HG03064 (cell line): ENCODE data around the gene NTM.

Experiments
- ATAC-seq: cut with Tn5 transposase; IDR thresholded peaks from one replicate; pipeline ENCODE4 v1.9.1; 2021; ENCODE audit warnings: low read depth; ENCODE audit not compliant: unreplicated experiment

Gene NTM

DNA sequence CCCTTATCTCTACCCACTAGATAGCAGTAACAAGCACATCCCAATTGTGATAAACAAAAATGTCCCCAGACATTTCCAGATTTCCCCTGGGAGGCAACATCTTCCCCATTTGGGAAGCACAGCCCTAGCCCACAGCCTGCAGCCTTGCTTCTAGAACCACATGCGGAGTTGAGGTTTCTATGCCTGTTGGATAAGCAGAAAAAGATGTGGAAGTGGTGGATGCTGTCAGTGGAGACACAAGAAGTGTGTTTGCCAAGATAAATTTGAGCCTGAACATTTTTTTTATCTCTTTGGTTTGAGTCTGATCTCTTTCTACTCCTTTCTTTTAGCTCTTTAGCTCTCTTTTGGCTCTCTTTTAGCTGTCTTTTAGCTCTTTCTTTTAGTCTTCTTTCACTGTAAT, 884.5 kb downstream of the NTM start:
- ATAC-seq: no peak

DNA sequence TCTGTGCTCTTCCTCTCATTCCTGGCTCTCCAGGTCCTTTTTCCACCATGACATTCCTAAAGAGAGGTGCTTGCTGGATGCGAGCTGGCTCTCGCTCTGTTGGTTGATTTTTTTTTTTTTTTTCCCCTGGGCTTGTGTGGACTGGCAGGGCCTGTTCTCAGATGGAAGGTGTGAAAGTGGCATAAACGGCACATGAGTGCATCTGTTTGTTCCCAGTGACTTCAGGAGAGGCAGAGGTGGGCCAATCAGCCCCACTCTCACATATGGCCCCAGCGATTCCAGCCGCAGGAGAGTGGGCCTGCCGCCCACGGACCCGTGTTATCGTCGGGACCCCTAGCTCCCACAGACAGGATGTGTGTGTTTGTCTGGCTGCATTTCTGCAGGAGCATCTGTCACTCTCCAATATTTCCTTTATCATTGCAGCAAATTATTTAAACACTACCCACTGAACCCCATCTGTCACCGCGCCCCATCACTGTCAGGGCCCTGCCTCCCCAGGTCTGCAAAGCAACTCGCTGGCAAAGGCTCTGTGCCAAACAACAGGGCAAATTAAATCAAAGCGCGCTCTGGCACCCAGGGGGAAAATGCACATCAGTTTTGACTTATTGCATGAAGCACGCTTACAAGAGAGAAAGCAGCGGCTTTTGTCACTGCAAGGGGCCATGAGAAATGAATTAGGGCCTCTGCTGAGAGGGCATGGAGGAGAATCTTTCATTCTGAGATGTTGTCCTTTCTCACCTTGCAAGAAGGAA, 886.3 kb downstream of the NTM start:
- ATAC-seq: no peak

DNA sequence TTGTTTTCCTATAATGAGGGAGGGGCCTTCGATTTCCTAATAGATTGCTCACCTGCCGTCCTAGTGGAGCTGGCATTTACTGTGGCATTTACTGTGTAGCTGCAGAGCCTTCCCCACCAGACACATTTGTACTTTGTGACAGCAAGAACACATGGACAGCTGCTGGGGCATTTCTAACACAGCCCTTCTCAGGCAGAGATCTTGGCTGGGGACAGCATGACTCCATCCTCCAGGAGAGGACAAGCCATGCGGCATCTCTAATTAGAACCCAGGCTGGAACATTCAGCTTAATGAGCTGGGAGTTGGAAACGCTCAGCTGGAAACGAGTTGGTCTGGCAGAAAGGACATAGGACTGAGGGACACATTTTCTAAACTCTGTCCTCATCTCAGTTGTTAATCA, 887.5 kb downstream of the NTM start:
- ATAC-seq: no peak

DNA sequence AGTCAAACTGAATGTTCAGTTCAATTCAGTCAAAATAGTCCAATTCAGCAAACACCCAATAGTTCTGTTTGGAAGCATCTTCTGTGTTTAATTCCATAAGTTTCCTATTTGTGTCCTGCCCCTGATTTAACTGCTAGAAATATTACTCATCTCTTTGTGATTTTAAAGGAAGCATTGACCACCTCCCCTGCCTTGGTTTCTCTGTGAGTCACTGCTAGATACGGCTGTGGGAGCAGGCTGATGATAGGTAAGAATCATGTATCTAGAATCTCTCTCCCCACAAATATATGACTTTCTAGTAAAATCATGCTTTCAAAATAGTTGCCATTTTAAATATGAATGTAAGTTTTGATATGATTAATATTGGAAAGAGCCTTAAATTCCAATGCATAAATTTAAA, 888.5 kb downstream of the NTM start:
- no peak for ATAC-seq

DNA sequence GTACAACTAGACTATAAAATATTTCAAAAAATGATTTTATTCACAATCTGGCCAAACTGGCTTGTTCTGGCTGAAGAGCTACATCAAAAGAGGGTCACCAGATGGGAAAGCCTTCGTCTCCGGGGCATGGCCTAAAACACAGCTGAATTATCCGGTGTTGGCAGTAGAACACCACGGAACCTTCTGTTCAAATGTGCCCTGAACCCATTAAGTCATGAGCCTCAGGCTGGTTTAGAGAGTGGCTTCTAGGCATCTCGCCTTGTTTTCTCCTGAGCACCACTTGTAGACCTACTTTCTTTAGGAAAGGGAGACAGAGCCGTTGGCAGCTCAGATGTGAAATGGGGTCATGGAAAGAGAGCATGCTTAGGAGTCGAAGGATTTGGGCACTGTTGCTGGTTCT, 890.2 kb downstream of the NTM start:
- ATAC-seq: no peak

DNA sequence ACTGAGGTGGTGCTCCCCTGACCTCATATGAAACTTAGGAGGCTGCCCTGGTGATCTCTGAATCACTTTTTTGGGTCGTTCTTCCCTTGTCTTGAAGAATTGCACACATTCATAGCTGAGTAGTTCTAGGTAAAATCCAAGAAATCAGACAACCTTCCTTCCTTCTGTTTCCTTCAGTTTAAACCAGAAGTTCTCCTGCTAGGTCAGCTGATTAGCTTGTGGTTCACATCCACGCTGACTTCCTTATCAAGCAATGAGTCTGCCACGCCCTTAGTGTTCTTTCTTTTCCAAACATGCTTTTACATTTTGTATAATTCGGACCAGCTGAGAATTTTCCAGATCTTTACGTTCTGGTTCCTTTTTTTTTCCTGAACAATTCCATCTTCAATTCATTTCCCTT, 892.8 kb downstream of the NTM start:
- no peak for ATAC-seq

DNA sequence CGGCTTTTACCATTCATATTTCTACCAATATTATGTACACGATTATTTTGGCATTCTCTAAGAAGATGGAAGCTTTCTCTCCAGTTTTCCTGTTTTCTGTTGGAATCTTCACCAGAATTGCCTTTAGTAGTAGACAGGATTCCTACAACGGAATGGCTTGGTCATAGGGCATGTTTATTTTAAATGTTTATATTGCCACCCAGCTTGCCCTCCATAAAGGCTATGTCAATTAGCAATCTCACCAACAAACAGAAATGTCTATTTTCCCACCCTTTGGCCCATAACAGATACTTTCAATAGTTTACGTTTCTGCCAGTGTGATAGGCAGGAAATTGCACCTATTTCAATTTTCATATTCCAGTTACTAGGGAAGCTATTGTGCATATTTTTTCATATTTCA, 893.5 kb downstream of the NTM start:
- ATAC-seq: no peak

DNA sequence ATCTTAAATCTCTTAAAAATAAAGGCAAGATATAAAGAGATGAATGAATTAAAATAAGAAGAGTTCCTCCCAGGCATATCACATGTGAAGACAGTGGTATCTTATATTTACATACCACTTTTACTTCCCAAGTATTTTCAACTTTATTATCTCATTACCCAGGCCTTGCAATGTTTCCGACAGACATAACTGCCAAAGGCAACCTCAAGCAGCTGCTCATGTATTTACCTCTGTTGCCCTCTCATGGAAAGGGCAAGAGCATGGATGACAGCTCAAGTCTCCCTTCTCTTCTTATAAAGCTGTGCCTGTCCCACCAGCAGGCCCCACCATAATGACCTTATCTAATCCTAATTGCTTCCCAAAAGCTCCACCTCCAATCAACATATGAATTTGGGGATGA, 894.2 kb downstream of the NTM start:
- ATAC-seq: no peak

DNA sequence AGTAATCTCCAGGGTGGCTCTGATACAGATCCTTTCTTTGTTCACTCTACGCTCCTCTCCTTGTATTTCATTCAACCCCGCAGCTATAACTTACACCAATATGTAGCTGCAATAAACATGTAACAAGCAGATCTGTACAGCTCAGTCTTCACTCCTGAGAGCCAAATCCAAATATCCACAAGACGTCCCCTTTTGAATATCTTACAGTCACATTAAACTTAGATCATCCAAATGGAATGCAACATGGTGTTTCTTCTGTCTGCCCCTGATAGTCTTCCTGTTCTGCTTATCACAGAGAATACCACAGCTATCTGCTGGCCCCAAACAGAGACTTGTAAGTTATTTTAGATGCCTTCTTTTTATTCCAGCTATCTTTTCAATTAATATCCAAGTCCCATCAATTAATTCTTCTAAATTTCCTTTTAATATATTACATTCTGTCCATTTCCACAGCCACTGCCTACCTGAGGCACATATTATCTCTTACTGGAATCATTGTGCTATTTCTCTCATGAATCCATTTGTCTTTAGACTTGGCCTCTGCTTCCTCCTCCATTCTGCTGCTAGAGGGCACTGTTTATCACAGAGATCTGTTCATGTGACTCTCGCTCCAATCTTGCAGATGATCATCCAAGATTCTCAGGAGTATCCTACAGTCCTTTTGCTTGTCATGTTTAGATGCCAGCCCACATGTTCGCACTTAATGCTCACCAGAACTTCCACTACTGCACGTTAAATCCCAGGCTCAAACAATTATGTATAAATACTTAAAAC, 908.6 kb downstream of the NTM start:
- no peak for ATAC-seq

DNA sequence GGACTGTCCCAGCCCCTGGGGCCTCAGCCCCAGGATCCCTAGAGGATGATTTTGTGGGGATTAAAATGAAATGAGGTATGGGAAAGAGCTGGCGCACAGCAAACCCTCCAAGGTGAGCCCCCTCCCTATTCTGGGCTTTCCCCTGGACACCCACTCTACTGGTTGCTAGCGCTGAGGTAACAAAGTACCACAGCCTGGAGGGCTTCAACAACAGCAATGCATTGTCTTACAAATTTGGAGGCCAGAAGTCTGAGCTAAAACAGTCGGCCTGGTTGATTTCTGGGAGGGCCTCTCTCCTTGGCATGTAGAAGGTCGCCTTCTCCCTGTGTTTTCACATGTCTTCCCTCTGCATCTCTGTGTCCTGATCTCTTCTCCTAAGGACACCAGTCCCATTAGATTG, 913.6 kb downstream of the NTM start:
- ATAC-seq: no peak

DNA sequence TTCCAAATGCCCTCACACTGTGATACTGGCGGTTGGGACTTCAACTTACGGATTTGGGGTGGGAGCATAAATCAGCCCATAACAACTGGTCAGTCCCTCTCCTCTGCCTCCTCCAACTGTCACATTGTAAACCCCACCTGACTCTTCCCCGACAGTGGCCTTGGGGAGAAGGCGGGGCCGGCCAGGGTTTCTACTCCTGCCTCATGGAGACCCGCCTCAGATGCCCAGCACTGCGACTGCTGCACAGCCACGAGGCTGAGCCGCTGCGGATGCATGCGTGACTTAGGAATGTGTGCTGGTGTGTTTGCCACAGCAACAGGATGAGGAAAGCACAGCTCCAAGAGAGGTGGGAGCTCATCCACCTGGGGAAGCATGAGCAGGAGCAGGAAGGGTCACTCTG, 914.2 kb downstream of the NTM start:
- no peak for ATAC-seq

DNA sequence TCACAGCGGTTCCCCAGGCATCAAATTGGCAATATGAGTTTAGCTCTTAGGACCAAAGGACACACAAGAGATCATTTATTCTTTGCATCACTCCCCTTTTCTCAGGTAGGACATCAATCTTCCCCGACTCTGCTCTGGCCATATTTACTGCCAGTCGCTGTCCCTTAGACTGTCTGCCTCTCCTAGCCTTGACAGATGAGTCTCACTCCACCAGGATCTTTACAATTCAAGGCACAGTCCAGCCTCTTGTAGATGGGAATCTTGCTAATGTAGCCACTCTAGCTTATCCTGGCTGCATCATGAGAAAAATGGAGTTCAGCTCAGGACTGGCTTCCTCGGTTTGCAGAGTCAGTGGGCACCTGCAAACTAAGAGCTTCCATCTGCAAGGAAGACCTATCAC, 915.2 kb downstream of the NTM start:
- ATAC-seq: no peak

DNA sequence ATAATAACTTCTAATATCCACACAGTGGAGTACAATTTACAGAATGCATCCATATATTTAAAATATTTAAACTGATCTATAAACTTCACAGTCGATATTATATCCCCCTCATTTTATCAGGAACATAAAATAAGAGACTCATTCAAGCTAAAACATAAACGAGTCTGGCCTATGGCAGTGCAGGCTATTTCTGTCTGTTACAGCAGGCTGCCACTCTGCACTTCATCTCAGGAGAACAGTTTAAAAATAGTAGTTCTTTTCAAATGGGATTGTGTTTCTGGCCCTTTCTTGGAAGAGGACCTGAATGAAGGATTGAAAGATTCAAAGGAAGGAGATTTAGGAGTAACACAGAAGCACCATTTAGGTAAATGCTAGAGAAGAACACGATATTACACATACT, 915.7 kb downstream of the NTM start:
- no peak for ATAC-seq

DNA sequence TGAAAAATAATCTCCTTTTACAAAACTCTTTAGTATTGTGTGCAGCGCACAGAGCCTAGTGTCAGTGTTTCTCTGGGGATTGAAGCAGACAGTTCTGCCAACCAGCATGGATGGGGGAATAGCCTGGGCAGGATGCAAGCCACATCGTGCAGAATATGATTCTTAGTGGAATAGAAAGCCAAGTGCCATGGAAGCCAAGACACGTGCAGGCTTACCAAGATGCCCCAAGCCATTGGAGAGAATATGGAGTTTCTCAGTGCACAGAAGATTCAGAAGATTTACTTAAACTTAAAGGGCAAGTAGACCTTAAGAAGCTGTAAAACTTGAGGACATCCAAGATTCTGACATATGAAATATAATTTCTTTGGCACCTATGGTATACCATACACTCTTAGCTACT, 917.6 kb downstream of the NTM start:
- ATAC-seq: no peak

DNA sequence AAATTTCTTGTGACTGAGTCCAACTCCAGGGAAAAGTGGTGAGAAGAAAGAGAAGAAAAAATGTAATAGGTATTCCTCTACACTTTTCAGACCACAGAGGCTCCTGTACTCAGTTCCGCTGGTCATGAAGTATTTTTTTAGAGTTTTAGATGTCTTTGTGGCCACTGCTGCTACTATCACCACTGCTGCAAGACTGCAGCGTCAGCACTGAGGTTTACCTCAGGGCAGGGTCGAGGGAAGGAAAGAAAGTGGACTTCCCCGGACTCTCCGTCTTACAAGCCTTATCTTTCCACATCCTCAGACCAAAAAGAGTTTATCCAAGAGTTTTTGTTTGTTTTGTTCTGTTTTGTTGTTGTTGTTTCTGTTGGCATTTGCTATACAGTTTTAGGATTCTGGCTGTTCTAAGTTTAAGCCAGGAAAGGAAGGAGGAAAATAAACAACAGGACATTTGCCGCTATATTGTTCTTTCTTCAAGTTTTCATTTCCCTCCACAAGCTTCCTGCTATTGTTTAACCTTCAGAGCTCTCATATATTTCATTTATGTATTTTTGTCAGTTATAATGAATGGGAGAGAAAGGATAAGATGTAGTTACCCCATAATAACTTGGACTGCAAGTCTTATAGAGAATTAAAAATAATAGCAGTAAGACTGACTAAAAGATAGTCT, 919.3 kb downstream of the NTM start:
- ATAC-seq: no peak

DNA sequence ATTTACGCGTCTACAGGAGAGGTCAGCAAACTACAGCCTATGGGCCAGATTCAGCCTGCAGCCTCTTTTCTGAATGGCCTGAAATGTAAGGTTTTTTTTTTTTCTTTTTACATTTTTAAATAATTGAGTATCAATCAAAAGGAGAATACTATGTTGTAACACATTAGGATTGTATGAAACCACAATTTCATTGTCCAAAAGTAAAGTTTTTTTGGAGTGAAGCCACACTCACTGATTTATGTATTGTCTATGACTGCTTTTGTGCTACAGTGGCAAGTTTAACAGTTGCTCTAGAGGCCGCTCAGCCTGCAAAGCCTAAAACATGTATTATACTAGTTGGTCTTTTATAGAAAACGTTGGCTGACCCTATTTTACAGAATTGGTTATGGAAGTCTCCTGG, 923.2 kb downstream of the NTM start:
- ATAC-seq: no peak

DNA sequence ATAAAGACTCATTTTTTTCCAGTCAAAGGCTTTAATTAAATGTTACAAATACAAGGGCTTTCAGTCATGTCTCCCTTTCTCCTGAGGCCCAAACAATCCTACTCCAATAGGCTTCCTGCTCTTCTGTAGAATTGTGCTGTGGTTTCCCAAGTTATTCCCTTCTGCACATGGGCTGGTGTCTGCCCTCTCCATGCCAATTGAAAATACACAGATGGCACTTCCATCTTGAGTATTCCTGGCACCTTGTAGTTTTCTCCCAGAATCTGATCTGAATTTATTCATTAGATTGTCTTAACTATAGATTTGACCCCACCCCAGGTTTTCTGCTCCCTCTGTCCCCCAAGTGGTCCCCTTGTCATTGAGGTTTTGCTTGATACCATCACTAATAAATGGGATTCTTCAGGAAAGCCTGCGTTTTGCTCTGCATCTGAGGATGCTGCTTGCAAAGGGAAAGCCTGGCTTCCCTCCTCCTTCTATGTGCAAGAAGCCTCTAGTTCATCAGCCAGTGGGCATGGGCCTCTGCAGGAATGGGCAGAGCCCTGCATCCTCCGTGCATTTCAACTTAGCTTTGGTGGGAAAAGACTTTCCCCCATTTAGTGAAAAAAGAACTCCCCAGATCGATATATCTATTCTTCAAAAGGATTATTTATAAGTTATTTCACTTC, 926.7 kb downstream of the NTM start:
- ATAC-seq: no peak

DNA sequence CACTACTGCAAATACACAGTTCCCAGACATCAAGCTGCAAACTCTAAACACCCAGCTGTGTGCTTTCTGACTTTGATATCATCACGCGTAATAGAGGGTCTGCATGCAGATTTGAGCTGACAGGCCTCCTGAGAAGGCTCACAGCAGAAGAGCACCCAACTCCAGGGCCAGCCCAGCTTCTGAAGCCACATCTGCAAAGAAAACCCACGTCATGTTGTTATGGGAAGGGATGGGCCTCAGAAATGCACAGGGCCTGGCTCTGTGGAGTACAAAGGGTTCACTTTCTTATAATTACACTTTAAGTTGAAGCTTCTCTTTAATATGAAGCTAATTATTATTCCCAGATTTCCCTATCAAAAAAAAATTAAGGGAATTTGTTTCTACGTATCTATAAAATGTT, 927.9 kb downstream of the NTM start:
- ATAC-seq: no peak

DNA sequence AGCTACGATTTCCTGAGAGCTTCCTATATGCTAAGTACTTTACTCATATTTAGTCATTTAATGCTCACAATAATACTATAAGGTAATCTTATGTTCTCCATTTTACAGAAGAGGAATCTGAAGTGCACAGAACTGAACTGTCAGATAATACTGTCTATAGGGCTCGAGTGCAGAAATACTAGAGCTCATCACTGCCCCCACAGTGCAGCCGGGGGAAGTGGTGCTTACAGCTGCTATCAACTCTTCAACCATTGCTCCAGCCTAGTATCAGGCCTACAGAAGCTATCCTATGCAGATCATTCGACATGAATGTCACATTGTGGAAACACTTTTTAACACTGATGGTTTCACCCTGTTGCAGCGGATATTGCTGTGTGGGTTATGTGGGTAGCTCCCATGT, 929.9 kb downstream of the NTM start:
- ATAC-seq: no peak

DNA sequence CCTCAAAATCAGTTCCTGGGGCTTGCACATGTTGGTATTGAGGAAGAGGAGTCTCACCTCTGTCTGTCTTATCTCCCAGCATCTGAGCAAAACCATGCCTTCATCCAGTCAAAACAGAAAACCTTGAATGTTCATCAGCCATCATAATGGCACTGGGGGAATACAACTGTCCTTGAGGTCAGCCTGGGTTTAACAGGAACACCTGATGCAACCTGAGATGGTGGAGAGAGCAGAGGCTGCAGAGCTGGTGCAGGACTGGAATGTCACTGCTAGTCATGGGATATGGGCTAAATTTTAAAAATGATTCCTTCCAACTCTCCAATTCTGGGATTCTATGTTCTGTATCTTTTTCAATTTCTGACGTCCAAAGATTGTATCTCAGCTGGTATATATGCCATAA, 931.0 kb downstream of the NTM start:
- no peak for ATAC-seq

DNA sequence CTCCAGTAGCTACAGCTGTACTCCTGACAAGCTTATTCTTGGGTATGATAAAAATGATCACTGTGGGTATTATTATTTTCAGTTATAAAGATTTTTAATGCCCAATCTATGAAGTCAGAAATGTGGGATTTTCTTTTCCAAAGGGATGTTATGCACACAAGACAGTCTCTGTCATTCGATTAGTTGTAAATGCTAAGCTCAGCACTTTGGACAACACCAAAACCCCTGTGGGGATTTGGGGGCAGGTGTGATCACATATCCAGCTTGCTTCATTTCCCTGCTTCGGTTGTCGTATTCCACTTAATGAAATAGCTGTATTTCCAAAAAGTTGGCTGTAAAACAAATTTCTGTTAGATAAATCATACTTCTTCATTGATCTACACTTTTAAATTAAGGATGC, 931.5 kb downstream of the NTM start:
- ATAC-seq: no peak
